ENCODE results near the gene ABT1.
"Not testable (repeated sequence)": the region's sequence is repeated elsewhere in the genome, so short reads cannot be mapped to it uniquely, and the experiment has no call there.

The ABT1 gene

DNA sequence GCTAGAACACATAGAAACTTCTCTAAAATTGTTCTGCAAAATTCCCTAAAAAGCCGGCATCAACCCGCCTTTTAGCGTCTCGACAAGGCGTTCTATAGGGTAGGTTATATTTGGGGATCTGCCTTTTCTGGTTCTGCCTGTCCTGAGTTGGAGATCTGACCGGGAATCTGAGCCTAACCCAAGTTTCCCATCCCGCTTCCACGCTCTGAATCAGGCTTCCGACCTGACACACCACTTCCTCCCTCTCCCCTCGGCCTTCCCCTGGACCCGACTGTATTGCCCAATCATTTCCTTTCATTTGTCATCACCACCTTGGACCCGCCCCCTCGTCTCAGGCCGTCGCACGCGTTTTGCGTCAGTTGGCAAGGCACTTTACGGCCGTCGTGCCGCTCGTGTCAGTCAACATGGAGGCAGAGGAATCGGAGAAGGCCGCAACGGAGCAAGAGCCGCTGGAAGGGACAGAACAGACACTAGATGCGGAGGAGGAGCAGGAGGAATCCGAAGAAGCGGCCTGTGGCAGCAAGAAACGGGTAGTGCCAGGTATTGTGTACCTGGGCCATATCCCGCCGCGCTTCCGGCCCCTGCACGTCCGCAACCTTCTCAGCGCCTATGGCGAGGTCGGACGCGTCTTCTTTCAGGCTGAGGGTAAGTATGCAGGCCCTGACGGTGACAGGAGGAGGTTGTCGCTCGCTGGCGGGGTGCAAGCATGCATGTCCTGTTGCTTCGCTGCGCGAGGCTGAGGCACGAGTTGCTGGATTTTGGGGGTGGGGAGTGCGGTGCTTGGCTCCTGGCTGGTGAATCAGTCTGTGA is at the start of gene ABT1:
Gene ABT1, plus strand, starts transcription at position 375 of the 810 bp plus-strand sequence. Its CDS starts 30 bp downstream, at position 405.
- DNase-seq = peak; percentile 99

DNA sequence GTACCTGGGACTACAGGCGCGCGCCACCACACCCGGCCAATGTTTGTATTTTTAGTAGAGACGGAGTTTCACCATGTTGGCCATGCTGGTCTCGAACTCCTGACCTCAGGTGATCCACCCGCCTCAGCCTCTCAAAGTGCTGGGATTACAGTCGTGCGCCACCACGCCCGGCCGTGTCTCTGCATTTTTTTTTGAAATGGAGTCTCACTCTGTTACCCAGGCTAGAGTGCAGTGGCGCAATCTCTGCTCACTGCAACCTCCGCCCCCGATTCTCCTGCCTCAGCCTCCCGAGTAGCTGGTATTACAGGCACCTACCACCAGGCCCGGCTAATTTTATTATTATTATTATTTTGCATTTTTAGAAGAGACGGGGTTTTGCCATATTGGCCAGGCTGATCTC is 49.4 kb upstream of the ABT1 start:
- not testable (repeated sequence) for DNase-seq

DNA sequence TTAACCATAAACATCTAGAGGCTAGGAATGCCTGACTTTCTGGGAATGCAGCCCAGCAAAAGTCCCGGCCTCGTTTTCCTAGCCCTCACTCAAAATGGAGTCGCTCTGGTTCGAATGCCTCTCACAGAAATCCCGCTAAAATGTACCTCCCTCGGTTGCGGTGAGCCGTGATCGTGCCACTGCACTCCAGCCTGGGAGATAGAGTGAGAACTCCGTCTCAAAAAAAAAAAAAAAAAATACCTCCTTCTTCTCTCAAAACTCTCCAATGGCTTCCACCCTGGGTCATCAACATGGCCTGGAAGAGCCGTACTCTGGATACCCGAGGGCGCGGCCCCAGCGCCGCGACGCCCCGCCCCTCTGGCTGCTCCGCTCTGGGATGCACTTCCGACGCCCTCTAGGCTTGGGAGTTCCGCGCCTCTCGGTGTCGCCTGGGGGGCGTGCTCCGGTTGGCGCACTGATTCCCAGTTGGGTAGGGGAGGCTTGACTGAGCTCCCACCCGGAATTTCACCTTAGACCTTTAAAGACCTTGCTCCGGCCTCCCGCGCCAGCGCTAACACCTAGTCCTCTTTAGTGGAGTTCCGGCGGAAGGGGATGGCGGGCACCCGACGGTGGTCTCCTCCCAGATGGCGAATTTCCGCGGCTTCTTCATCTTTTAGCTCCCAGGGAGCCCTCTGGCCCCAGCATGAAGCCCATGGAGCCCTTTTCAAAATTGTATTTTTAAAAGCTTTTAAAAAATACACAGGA is 46.3 kb upstream of the ABT1 start:
- peak; percentile 81 for DNase-seq

DNA sequence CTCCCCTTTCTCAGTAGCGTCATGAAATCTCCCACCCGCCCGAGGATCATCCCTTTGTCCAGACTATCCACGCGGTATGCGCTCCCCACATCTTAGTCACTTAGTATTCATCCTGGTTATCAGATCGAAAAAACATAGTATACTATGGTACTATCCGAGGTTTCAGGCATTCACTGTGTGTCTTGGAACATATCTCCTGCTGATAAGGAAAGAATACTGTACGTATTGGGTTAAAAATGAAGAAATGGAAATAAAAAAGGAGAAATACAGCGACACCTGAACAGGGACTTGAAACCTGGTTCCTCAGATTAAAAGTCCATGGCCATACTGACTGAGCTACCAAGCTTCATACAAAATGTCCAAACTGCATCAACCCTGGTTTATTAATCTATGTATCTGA is 44.5 kb upstream of the ABT1 start:
- no peak for DNase-seq

DNA sequence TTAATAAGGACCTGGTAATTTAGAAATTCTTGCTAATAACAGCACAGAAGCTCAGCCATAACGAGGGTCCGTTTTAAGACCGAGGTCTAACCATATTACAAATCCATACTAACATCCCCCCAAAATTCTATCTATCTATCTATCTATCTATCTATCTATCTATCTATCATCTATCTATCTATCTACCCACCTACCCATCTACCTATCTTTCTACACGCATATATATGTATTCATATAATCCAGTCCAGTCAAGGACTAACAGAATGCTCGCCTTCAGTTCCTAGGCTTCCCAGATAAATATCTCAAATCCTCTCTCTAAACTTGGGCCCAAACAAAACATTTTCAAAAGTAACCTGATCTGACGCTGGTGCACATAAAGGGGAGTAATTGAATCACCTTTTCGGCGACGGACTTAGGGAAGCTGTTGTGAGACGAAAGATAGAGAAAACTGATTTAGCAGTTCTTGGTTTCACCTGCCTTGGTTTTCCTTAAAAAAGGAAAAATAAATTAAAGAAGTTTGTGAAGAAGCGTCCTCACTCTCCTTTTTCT is 44.0 kb upstream of the ABT1 start:
- no peak for DNase-seq

DNA sequence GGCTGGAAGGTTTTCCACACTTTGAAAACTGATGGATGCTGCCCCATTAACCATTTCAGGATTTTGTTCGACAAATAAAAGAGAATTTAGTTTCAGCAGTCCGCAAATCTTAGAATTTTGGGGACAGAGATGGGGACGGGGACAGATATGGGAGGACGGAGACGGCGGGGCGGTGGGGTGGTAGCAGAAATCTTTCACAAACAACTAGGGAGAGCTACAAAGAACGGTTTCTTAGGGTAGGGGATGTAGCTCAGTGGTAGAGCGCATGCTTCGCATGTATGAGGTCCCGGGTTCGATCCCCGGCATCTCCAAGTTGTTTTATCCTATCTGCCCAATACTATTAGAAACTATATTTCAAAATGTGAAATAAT is 43.5 kb upstream of the ABT1 start:
- peak; percentile 87 for DNase-seq

DNA sequence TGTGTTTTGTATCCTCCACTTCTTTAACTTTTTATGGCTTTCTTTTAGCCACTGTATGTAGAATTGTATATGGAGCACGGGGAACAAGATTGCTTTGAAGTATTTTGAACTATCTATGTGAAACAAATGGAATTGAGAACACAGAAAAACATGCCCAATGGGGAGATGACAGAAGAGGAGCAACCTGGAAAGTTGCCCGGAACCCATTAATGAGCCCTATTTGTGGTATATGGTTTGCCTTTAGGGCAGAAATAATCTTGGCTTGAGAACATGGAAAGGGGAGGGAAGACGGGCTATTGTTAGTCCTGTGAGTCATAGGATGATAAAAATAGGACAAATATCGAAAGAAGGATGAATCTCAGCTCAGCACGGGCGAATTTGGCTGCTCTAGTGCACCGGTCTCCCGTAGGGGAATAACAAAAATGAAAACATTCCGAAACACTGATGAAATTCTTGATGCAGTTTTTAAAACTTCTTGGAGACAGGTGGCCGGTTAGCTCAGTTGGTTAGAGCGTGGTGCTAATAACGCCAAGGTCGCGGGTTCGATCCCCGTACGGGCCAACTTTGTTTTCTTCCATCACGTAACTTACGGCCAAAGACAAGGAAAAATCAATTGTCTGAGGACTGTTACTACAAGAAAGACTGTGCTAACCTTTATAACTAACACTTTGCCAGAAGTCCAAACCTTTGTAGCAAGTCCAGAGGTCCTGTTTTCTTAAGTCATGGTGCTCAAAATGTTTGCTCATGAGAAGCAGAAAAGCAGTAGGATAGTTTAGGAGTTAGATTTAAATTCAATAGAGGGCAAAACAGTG is 42.9 kb upstream of the ABT1 start:
- DNase-seq = peak; percentile 87

DNA sequence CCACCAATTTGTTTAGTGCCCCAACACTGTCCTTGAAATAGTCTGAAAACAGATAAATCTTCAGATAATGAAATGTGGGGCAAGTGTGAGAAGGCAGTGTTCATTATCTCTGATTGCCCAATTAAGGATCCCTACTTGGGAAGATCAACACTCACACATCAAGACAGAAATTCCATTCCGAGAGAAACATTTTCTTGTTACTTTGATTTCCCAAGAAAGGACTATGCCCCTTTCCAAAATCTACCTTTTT is 42.4 kb upstream of the ABT1 start:
- no peak for DNase-seq

DNA sequence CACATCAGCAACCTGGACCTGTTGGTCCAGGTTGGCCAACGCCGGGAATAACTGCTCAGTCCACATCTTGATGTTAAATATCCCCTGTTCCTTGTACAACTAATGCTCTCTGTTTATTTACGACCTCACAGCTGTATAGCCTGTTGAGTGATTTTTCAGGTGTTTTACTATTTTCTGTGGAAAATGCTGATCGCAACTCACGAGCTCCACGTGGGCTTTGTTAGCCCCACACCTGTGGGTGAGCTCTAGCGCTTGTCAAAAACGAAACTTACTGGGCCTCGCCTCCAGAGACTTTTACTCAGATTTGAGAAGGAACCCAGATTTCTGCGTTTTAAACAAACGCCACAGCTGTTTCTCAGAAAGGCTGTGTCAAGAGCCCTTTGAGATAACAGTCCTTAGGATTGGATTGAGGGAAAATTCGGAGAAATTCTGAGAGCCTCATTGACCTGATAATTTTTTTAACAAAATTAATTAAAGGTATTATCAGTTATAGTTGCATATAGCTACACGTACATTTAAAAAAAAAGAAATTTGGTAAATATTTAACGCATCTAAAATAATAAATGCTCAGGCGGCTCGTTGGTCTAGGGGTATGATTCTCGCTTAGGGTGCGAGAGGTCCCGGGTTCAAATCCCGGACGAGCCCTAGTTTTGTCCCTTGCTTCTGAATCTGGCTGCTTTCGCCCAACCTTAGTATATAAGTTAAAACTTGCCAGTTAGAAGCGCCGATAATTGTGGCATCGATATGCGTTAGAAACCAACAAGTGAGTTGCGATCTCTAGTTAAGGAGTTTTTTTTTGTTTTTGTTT is 41.9 kb upstream of the ABT1 start:
- DNase-seq = peak; percentile 72

DNA sequence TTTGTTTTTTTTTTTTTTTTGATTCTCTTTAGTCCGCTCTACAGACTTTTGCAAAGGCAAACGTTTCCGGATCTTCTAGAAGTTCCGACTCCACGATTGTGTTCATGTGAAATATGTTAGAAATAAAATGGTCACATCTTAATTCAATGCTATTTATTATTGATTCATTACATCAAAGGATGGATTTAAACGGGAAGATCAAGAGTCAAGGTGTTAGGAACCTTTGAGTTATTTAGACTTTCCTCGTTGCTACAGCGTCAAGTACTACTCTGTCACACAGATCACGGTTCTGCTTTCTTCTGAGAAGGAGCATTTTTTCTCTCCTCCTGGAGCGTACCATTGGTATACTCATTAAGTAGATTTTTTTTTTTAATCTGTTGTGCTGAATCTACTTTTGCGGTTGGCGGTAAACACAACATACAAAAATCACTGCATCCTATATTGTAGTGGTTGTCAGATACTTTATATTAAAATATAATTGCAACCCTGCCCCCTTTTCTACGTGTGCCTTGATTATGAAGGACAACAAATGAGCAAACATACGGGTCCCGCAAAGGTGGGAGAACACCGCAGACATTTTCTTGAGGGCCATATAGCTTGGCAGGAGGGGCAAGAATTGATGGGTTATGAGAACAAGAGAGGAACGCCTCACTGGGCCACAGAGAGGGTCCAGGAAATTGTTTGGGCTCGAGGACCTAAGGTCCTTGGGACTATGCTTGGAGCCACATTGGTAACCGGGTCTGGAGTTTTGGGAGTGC is 41.1 kb upstream of the ABT1 start:
- no peak for DNase-seq

DNA sequence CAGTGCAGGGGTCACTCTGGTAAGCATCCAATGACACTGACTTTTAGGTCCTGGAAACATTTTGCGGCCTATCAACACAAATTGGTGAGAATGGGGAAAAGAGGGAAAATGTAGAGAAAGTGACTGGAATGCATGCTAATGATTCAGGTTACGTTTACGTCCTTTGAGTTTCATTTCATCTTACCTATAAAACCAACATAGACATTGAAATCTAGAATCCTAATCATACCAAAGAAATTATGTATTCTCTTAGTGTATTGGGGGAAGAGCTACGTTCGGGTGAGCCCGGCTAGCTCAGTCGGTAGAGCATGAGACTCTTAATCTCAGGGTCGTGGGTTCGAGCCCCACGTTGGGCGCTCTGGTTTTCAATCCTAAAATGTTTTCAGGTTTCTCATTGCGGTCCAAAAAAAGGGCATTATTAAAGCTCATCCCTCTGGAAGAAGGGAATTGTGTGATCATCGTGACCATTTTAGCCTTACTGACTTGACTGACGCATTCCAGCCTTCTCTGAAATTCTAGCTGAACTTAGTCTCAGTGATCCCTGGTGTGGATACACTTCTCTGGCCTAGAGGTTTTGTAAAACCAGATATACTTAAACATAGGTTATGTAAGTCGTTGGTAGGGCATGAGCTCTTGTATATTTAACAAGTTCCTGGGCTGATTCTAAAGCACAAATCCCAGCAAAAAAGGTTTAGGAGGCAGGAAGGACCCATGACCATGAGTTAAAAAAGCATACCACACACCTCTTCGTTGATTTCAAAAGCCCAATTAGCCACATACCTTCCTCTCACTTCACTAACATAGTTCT is 40.3 kb upstream of the ABT1 start:
- DNase-seq = no peak

DNA sequence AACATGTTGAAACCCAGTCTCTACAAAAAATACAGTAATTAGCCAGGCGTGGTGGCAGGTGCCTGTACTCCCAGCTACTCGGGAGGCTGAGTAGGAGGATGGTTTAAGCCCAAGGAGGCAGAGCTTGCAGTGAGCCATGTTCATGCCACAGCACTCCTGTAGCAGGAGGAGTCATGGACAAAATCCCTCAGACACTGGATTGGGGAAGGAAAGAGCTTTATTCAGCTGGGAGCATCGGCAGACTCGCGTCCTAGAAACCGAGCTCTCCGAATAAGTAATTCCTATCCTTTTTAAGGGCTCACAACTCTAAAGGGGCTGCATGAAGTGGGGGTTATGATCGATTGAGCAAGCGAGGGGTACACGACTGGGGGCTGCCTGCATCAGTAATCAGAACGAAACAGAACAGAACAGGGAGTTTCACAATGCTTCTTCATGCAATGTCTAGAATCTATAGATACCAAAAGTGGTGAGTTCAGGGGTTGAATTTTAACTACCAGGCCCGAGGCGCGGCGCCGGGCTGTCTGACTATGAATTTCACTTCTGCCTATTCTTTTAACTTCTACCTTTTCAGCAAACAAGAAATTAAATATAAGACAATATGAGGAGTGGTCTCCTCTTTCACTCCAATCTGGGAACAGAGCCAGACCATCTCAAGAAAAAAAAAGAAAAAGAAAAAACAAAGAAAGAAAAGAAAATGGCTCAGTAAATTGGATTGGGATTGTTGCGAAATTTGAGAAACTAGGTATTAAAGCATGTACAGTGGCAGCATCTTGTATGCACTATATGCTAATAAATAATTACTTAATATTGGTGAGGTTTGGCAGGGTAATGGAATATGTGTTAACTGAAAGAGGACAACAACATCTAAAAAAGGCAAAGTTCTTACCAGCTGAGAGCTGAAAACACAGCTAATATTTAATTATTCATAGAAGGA is 35.0 kb upstream of the ABT1 start:
- DNase-seq = no peak

DNA sequence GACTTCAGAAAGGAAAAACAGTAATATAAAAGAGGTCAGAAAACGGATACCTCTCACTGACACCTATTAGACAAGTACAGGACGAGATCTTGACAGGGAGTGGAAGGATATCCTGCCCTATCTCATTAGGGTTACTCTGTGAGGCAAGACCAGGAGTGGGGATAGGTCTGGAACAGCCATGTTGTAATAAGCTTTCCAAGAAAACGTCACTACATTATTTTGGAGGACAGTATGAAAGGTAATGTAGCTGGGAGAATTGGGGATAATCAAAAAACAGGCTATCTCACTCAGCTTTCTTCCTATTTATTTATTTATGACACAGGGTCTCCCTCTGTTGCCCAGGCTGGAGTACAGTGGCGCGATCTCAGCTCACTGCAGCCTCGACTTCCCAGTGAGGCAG is 33.3 kb upstream of the ABT1 start:
- DNase-seq = no peak

DNA sequence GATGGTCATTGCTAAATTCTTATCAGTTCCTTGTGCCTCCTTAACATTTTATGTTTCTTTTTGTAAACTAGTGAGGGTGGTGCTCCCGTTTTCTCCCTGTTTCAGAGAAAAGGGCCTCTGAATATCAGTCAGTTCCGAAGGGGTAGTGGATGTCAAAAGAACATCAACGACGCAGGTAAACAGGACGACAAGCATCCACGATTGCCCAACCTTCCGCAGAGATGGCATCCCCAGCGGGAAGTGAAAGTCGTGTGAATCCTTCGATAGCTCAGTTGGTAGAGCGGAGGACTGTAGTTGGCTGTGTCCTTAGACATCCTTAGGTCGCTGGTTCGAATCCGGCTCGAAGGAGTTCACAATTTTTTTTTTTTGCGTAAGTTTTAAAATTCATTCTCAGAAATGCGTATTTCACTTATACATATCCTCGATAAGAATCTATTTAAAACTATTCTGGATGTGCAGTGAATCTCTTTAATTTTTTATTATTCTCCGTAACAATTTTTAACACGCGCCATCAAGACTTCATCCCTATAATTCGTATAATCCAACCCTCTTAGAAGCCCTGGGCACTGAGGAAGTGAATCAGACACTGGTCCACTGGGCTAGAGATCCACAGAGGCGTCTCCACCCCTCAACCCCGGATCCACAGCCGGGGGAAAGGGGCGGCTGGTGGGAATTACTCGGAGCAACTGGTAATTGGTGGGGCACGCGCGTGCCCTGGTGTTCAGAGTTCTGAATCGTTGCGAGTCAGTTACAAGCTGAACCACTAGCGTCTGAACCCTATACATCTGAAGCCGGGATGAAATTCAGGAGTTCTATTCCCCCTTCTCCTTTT is 27.9 kb upstream of the ABT1 start:
- DNase-seq = peak; percentile 98

DNA sequence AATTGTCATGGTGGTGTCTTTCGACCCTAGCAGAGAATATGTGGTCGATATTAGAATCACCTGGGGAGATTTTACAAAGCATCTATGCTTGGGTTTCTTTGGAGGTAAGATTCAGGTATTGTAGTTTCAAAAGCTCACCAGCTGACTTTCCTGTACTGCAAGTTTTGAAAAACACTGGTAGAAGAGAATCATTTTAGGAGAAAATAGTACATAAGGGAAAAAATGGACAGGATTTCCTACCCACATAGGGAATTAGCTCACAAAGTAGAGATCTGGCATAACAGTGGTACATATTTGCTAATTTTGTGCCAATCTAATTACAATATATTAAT is 27.4 kb upstream of the ABT1 start:
- DNase-seq = no peak

DNA sequence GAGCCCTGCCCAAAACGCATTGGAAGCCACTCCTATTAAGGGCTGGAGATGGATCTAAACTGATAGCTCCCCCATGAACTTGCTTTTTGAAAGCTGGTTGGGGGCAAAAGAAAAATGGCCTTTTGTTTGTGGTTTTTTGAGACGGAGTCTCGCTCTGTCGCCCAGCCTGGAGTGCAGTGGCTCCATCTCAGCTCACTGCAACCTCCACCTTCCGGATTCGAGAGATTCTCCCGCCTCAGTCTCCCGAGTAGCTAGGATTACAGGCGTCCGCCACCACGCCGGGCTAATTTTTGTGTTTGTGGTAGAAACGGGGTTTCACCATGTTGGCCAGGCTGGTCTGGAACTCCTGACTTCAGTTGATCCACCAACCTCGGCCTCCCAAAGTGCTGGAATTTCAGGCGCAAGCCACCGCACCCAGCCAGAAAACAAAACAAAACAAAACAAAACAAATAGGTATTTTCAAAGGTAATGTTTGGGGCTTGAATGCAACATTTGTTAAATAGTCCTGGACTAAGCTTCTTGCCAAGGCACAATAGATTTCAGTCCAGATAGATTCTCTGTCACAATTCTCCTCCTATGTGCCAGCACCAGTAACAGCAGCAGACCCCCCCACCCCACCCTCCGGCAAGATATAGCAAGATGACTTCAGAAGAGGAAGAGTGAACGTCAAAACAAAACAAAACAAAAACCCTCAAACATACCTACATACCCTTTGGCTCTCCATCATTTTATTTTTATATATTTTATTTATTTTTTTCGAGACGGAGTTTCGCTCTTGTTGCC is 26.5 kb upstream of the ABT1 start:
- DNase-seq = no peak

DNA sequence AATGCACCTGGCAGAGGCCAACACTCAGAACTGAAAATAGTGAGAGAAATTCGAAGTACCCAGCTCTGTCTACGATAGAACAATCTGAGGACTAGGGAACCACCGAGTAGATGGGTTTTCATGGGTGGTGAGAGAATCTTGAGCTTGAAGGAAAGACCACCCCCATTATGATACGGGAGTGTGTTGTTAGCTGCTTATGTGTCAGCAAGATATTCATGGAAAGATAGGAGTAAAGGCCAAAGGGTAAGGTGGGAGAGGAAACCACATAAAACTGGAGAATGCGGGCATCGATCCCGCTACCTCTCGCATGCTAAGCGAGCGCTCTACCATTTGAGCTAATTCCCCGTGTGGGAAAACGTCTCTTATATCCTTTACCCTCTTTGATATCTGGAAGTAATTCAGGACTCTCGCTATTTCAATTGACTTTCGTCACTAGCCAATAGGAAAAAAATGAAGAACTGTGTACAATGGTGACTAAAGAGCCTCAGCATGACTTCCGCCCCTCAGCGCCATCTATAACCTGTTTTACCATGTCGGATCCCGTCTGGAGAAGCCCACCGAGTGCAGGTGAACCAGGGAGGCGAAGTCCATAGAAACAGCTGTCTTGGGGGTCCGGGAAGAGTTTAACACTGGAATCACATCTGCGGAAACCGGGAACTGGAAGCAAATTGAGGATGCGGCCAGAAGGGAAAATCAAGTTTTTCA is 25.0 kb upstream of the ABT1 start:
- DNase-seq = peak; percentile 69
